ENCODE data around the gene RPEL1.
A peak's percentile ranks its signal among the peaks of the same experiment; 100 is the strongest.
"Not testable (repeated sequence)": the region's sequence is repeated elsewhere in the genome, so short reads cannot be mapped to it uniquely, and the experiment has no call there.

Gene RPEL1

DNA sequence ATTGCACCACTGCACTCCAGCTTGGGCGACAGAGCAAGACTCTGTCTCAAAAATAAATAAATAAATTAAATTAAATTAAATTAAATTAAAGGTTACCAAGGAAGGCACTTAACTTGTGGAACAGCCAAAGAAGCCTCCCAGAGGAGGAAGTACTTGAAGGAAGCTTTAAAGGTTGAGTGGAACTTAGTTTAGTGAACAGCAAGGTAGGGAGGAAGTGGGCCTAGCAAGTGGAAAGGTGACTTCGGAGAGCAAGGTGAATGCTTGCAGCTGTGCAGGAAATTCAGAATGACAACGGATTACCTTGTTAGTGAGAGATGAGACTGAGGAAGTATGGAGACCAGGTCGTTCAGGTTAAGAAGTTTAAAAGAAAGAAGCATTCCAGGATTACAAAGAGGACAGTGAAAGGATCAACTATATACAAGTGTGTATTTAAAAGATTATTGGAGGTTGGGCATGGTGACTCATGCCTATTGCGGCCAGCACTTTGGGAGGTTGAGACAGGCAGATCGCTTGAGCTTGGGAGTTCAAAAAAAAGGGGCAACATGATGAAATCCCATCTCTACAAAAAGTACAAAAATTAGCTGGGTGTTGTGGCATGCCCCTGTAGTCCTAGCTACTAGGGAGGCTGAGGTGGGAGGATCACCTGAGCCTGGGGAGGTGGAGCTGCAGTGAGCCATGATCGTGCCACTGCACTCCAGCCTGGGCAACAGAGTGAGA lies 12.8 kb upstream of the RPEL1 start:
- no peak overlapping the region for H3K4me3 ChIP-seq (ENCODE audit: low read depth, low read length)

DNA sequence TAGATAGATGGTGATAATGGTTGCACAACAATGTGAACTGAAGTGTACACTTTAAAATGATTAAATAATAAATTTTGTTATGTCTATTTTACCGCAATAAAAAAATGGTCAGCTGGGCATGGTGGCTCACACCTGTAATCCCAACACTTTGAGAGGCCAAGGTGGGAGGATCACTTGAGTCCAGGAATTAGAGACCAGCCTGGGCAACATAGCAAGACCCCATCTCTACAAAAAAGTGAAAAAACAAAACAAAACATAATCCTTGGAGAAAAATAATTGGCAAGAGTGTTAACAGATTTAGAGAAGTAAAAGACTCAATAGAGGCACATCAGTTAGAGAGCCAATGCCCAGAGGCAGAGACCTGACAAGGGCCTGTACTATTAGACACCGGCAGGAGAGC lies 9.9 kb upstream of the RPEL1 start:
- H3K4me3 ChIP-seq (ENCODE audit: low read depth, low read length), result no peak overlapping the region

DNA sequence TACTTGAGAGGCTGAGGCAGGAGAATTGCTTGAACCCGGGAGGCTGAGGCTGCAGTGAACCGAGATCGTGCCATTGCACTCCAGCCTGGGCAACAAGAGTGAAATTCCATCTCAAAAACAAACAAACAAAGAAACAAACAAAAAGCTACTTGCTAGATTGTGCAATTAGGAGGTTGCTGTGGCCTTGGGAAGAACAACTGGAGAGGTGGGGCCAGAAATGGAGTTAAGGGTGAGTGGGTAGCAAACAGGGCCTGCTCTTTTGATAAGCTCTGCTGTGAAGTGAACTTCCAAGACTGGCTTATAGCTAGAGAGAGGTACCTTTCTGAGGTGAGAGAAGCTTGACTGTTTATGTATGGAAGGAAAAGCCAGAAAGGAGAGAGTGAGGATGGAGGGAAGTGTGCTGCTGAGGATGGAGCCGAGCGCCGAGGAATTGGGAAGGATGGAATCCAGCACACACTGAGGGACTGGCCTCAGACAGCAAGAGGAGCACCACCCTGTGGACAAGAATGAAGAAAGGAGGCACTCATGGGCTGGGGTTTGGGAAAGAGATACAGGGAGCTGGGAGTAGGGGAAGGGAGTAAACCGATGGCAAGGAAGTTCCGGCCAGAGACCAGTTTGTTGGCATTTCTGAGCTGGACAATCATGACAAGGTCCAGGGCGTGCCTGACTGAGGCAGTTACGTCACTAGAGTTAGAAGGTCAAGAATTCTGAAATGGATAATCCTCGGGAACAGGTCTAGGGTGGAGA lies 7.0 kb upstream of the RPEL1 start:
- no peak overlapping the region for H3K4me3 ChIP-seq (ENCODE audit: low read depth, low read length)

DNA sequence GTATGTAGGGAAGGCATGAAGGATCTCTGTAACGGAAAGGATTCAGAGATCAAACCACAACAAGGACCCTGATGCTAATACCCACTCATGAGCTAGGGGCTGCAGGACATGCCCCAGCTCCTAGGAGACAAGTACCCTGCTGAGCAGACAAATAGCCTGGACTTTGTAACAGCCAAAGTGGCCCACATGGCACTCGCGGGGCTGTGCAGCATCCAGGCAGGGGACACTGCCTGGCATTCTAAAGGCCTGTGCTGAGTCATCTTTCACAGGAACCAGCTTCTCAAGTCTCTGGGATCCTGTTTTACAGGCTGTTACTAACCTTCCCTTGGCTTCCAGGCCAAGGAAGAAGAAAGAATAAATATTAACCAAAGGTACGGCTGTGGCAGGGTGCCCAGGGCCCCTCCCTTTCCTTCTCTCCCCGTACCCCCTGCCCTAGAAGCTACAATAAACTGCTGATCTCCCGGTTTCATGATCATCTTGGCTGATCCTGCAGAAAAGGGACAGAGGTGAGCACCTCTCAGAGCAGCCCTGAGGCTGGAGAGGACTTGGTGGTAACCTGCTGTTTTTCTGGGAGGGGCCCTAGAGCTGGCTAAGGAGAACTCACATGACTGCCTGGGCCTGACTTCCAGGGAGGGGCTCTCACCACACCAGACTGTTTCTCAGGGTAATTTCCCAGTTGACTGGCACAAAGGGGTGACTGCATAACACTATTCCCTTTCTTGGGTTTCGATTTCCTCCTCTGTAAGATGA lies 4.2 kb upstream of the RPEL1 start:
- no peak overlapping the region for H3K4me3 ChIP-seq (ENCODE audit: low read depth, low read length)

DNA sequence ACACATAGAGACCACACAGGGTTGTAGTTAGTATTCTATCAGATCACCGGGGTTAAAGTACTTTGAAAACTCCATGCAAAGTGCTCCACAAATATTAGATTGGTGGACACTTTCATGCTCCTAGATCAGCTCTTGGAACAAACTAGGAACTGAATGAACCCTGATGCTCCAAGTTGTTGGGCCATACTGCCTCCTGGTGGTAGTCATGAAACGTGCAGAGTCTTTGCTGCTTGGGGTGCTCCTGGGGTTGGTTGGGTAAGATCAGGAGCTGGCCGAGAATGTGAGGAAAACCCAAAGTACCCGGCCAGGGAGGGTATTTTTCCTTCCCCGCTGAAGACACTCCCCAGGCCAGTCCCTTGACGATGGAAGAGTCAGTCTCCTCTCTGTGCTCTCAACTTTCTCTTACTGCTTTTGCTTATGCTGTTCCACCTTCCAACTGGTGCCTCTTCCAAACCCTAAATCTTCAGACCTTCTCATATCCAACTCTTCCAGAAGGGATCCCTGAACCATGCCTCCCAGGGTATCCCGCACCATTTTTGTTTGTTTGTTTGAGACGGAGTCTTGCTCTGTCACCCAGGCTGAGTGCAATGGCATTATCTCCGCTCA lies 918 bp upstream of the RPEL1 start:
- no peak overlapping the region for H3K4me3 ChIP-seq (ENCODE audit: low read depth, low read length)

DNA sequence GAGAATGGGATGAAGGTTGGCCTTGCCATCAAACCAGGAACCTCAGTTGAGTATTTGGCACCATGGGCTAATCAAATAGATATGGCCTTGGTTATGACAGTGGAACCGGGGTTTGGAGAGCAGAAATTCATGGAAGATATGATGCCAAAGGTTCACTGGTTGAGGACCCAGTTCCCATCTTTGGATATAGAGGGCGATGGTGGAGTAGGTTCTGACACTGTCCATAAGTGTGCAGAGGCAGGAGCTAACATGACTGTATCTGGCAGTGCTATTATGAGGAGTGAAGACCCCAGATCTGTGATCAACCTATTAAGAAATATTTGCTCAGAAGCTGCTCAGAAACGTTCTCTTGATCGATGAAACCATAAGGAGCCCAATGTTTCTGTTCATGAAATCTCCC lies 637 bp downstream of the RPEL1 start:
- H3K4me3 ChIP-seq (ENCODE audit: low read depth, low read length), result no peak overlapping the region

DNA sequence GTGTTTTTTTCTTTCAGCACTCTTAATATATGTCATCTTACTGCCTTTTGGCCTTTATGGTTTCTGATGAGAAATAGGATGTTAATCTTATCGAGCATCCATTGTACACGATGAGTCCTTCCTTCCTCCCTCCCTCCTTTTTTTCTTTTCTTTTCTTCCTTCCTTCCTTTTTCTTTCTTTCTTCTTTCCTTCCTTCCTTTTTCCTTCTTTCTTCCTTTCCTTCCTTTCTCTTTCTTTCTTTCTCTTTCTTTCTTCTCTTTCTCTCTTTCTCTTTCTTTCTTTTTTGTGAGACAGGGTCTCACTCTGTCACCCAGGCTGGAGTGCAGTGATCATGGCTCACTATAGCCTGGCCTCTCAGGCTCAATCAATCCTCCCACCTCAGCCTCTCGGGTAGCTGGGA lies 8.4 kb downstream of the RPEL1 start:
- no peak overlapping the region for H3K4me3 ChIP-seq (ENCODE audit: low read depth, low read length)

DNA sequence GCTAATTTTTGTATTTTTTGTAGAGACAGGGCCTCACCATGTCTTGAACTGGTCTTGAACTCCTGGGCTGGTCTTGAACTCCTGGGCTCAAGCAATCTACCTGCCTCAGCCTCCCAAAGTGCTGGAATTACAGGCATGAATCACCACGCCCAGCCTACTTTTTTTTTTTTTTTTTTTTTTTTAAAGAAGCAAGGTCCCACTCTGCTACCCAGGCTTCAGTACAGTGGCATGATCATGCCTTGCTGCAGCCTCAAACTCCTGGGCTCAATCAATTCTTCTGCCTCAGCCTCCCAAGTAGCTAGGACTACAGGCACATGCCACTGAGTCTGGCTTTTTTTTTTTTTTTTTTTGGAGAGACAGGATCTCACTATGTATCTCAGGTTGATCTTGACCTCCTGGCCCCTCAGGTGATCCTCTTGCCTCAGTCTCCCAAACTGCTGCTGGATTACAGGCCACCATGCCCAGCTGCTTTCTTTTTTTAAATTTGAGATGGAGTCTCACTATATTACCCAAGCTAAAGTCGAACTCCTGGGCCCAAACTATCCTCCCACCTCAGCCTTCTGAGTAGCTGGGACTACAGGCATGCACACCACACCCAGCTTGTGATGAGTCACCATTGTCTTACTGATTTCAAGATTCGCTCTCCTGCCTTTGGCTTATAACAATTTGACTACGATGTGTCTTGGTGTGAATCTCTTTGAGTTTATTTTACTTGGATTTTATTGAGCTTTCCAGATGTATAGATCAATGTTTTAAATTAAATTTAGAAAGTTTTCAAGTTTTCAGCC lies 9.0 kb downstream of the RPEL1 start:
- no peak overlapping the region for H3K4me3 ChIP-seq (ENCODE audit: low read depth, low read length)

DNA sequence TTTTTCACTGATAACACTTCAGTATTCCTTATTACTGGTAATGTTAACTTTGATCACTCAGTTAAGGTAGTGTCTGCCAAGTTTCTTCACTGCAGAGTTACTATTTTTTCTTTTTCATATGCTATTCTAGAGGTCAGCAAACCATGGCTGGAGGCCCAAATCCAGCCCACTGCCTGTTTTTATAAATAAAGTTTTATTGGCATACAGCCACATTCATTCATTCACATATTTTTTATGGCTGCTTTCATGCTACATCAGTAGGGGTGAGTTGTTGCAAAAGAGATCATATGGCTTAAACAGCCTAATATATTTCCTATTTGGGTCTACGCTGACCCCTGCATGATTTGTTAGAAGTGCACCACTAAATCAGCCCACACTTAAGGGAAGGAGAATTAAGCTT lies 10.9 kb downstream of the RPEL1 start:
- H3K4me3 ChIP-seq (ENCODE audit: low read depth, low read length), result no peak overlapping the region

DNA sequence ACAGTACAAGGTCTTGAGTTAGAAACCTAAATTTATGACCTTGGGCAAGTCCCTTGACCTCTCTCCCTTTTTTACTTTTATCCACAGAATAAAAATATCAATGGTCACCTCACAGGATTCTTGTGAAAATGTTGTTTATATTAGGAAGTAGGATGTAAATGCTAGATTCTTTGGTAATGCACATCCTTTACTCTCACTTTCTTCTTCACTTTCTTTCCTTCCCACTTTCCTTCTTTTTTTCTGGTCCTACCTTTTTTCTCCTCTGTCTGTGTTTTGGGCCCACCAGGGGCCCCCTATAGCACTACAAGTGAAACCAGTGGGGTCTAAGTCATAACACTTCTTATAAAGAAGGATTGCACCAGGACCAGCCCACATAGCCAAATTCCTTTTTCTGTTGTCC lies 12.1 kb downstream of the RPEL1 start:
- H3K4me3 ChIP-seq (ENCODE audit: low read depth, low read length), result no peak overlapping the region

DNA sequence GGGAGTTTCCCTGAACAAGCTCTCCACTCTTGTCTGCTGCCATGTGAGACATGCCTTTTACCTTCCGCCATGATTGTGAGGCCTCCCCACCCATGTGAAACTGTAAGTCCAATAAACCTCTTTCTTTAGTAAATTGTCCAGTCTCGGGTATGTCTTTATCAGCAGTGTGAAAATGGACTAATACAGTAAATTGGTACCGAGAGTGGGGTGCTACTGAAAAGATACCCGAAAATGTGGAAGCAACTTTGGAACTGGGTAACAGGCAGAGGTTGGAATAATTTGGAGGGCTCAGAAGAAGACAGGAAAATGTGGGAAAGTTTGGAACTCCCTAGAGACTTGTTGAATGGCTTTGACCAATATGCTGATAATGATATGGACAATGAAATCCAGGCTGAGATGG lies 13.2 kb downstream of the RPEL1 start:
- H3K4me3 ChIP-seq (ENCODE audit: low read depth, low read length), result not testable (repeated sequence)

DNA sequence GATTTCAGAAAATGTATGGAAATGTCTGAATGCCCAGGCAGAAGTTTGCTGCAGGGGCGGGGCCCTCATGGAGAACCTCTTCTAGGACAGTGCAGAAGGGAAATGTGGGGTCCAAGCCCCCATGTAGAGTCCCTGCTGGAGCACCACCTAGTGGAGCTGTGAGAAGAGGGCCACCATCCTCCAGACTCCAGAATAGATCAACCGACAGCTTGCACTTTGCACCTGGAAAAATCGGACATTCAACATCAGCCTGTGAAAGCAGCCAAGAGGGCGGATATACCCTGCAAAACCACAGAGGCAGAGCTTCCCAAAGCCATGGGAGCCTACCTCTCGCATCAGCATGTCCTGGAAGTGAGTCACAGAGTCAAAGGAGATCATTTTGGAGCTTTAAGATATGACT lies 14.3 kb downstream of the RPEL1 start:
- no peak overlapping the region for H3K4me3 ChIP-seq (ENCODE audit: low read depth, low read length)

DNA sequence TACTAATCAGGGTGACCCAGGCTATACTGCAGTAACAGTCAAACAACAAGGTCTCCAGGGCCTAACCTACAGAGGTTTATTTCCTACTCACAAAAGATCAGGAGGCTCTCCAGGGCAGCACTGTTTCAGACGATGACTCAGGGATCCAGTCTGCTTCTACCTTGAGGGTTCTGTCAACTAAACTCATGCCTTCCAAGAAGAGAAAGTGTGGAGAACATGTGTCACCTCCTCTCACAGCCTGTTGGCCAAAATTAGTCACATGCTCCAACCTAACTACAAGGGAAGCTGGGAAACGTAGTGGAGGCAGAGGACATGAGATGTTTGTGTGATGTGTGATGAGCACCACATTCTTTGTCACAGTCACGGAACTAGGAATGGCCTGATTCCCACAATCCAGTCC lies 16.5 kb downstream of the RPEL1 start:
- no peak overlapping the region for H3K4me3 ChIP-seq (ENCODE audit: low read depth, low read length)

DNA sequence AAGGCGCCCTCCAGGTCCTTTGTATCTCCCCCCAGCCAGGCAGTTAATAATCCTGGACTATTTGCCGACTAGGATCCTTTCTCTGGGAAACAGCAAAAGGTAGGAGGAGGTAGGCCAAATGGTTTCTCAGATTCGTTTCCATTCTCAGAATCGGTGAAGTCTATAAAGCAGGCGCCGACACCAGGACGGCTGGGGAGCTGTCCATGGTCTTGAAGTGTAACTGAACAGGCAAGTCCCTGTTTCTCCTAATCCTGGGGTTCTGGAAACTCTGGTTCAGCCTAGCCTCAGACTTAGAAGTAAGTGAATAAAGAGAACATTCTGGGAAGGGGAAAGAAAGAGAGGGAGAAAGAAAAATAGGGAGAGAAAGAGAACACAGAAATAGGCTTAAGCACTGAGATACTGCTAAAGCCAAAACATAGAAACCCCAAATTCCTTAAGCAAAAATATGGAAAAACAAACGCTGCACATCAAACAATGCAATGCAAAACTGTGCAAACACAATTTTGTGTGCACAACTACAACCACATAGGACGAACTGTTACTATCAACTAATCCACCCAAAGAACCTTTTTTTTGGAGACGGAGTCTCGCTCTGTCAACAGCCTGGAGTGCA lies 20.1 kb downstream of the RPEL1 start:
- H3K4me3 ChIP-seq (ENCODE audit: low read depth, low read length), result no peak overlapping the region

DNA sequence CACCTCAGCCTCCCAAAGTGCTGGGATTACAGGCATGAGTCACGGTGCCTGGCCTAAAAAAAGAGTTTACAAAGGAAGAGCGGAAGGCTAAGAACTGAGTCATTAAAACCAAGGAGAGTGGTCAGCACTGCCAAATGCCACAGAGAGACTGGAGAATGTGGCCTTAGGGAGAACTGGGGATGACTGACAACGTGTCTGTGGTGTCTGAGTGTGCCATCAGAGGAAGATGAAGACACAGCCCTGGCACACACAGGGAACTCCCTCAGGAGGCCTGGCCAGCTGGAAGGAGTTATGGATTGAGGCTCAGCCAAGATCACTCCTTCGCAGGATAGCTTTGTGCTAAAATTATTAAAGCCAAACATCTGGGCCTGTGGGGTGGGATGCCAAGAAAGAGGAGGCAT lies 27.4 kb downstream of the RPEL1 start:
- H3K4me3 ChIP-seq (ENCODE audit: low read depth, low read length), result no peak overlapping the region

DNA sequence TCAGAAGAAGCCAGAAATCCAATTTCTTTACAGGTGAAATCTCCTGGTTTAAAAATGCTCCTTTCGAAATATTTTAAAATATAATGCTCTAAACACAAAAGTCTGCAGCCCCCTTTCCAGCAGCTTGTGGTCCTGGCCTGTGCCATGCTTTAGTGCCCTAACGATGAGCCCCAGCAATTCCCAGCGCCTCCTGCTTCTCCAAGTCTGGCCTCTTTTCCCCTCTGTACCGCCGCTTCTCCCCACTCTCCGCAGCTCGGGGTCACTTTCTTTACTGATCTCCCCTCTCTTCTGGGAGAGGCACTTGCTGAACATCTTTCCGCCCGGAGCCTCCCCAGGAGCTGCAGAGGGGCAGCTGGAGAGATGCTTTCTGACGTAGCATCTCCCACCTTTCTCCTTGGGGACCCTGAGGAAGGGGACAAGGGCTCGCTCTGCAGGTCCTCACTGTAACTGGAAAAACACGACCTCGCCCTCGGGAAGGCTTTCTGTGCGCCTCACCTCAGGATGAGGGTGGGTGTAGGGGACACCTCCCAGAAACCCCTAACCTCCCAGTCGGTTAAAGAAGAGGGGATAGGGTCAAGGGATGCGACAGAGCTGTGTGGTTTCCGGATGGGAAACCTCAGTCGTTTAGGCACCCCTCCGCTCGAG lies 30.7 kb downstream of the RPEL1 start:
- H3K4me3 ChIP-seq (ENCODE audit: low read depth, low read length), result peak overlapping the region; percentile 50

DNA sequence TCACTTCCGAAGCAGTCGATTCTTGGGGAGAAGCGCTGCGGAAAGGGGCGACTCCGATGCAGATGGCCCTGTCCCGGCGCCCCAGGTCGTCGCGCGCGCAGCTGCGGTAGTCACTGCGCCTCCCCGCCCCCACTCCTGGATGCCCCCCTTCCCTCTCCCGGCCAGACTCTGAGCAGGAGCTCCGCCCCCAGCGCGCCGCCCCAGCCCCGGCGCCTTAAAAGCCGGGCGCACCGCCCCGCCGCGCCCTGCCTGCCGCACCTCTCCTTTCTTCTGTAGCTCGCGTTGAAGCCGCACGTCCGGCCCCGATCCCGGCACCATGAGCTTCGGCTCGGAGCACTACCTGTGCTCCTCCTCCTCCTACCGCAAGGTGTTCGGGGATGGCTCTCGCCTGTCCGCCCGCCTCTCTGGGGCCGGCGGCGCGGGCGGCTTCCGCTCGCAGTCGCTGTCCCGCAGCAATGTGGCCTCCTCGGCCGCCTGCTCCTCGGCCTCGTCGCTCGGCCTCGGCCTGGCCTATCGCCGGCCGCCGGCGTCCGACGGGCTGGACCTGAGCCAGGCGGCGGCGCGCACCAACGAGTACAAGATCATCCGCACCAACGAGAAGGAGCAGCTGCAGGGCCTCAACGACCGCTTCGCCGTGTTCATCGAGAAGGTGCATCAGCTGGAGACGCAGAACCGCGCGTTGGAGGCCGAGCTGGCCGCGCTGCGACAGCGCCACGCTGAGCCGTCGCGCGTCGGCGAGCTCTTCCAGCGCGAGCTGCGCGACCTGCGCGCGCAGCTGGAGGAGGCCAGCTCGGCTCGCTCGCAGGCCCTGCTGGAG lies 31.4 kb downstream of the RPEL1 start, which contains the start of gene INA:
Gene INA, plus strand, starts transcription at position 243 of the 817 bp plus-strand sequence. Its CDS starts 74 bp downstream, at position 317.
- peak within 1 kb of the TSS; percentile 50 for H3K4me3 ChIP-seq (ENCODE audit: low read depth, low read length)

DNA sequence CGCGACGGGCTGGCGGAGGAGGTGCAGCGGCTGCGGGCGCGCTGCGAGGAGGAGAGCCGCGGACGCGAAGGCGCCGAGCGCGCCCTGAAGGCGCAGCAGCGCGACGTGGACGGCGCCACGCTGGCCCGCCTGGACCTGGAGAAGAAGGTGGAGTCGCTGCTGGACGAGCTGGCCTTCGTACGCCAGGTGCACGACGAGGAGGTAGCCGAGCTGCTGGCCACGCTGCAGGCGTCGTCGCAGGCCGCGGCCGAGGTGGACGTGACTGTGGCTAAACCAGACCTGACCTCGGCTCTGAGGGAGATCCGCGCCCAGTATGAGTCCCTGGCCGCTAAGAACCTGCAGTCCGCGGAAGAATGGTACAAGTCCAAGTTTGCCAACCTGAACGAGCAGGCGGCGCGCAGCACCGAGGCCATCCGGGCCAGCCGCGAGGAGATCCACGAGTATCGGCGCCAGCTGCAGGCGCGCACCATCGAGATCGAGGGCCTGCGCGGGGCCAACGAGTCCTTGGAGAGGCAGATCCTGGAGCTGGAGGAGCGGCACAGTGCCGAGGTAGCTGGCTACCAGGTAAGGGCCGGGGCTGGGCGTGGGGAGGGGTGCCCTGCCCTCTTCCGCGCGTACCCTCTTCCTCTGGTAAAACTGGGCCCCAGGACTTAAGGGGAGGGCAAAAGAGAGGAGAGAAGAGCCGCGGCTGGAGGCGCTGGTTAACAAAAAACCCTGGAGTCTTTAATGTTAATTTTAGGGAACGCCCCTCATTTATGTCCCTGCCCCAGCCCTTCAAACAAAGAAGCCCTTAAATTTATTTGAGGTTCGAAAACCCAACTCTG lies 32.2 kb downstream of the RPEL1 start:
- peak overlapping the region; percentile 50 for H3K4me3 ChIP-seq (ENCODE audit: low read depth, low read length)

All from iPS-11a (cell line).